ENCODE measurements around the gene SLC1A5.

Gene SLC1A5

GRCh38 chr19:46759817-46760333 lies 28.5 kb downstream of the SLC1A5 start:
- peaks cover 3% of the 10 kb centered on the region for H3K36me3 Mint-ChIP-seq (ENCODE audit: insufficient read depth)
- no peak overlapping the region for H3K4me3 Mint-ChIP-seq
- ATAC-seq (replicated peaks; ENCODE audit: extremely low read depth, poor library complexity, severe bottlenecking): no peak
- no peak for DNase-seq (ENCODE audit: low spot score in 2 of 2)
- H3K27ac Mint-ChIP-seq (ENCODE audit: low read depth): no peak overlapping the region
- H3K4me1 Mint-ChIP-seq: peaks cover 7% of the 10 kb centered on the region
- H3K27me3 Mint-ChIP-seq: no peaks in the 10 kb centered on the region
- no peaks in the 10 kb centered on the region for H3K9me3 Mint-ChIP-seq

- no peaks in the 10 kb centered on the region for H3K9me3 Mint-ChIP-seq
- ATAC-seq (replicated peaks; ENCODE audit: extremely low read depth, poor library complexity, severe bottlenecking) (no peak), DNase-seq (ENCODE audit: low spot score in 2 of 2) (no peak)
- H3K27ac Mint-ChIP-seq (ENCODE audit: low read depth): no peak overlapping the region
- no peak overlapping the region for H3K4me3 Mint-ChIP-seq
- H3K4me1 Mint-ChIP-seq: peaks cover 7% of the 10 kb centered on the region
- H3K36me3 Mint-ChIP-seq (ENCODE audit: insufficient read depth): peaks cover 3% of the 10 kb centered on the region
- H3K27me3 Mint-ChIP-seq: no peaks in the 10 kb centered on the region
Measured at GRCh38 chr19:46759206-46759605, 29.2 kb downstream of the SLC1A5 start.

GRCh38 chr19:46756544-46756888 lies 31.9 kb downstream of the SLC1A5 start:
- H3K36me3 Mint-ChIP-seq (ENCODE audit: insufficient read depth): peaks cover 3% of the 10 kb centered on the region
- peaks cover 16% of the 10 kb centered on the region for H3K4me1 Mint-ChIP-seq
- no peak overlapping the region for H3K27ac Mint-ChIP-seq (ENCODE audit: low read depth)
- no peaks in the 10 kb centered on the region for H3K9me3 Mint-ChIP-seq
- ATAC-seq (replicated peaks; ENCODE audit: extremely low read depth, poor library complexity, severe bottlenecking) (no peak), DNase-seq (ENCODE audit: low spot score in 2 of 2) (no peak)
- H3K27me3 Mint-ChIP-seq: no peaks in the 10 kb centered on the region
- H3K4me3 Mint-ChIP-seq: no peak overlapping the region

GRCh38 chr19:46755853-46756543 lies 32.4 kb downstream of the SLC1A5 start:
- H3K4me3 Mint-ChIP-seq: no peak overlapping the region
- ATAC-seq (replicated peaks; ENCODE audit: extremely low read depth, poor library complexity, severe bottlenecking) (no peak), DNase-seq (ENCODE audit: low spot score in 2 of 2) (no peak)
- peaks cover 16% of the 10 kb centered on the region for H3K4me1 Mint-ChIP-seq
- H3K36me3 Mint-ChIP-seq (ENCODE audit: insufficient read depth): peaks cover 3% of the 10 kb centered on the region
- no peaks in the 10 kb centered on the region for H3K27me3 Mint-ChIP-seq
- no peak overlapping the region for H3K27ac Mint-ChIP-seq (ENCODE audit: low read depth)
- no peaks in the 10 kb centered on the region for H3K9me3 Mint-ChIP-seq

GRCh38 chr19:46755077-46755852 lies 33.1 kb downstream of the SLC1A5 start:
- Mint-ChIP-seq H3K4me3 (no peak overlapping the region), H3K27me3 (no peaks in the 10 kb centered on the region), H3K36me3 (ENCODE audit: insufficient read depth) (peaks cover 2% of the 10 kb centered on the region), H3K4me1 (peaks cover 16% of the 10 kb centered on the region), H3K27ac (ENCODE audit: low read depth) (no peak overlapping the region), H3K9me3 (no peaks in the 10 kb centered on the region)
- ATAC-seq (replicated peaks; ENCODE audit: extremely low read depth, poor library complexity, severe bottlenecking) (no peak), DNase-seq (ENCODE audit: low spot score in 2 of 2) (no peak)

- peak; percentile 46 to 64 for DNase-seq (ENCODE audit: low spot score in 2 of 2)
Measured at GRCh38 chr19:46753420-46754155, 34.8 kb downstream of the SLC1A5 start.

GRCh38 chr19:46748325-46749109 lies 39.9 kb downstream of the SLC1A5 start:
- Mint-ChIP-seq H3K27ac (ENCODE audit: low read depth) (peak overlapping the region; percentile 85), H3K36me3 (ENCODE audit: insufficient read depth) (peaks cover 9% of the 10 kb centered on the region), H3K4me3 (peak overlapping the region; percentile 85), H3K4me1 (peaks cover 38% of the 10 kb centered on the region), H3K9me3 (no peaks in the 10 kb centered on the region), H3K27me3 (no peaks in the 10 kb centered on the region)
- ATAC-seq (replicated peaks; ENCODE audit: extremely low read depth, poor library complexity, severe bottlenecking) (no peak), DNase-seq (ENCODE audit: low spot score in 2 of 2) (peak; percentile 49 to 72)

More at GRCh38 chr19:46753420-46754155, 34.8 kb downstream of the SLC1A5 start:
- Mint-ChIP-seq H3K4me3 (no peak overlapping the region), H3K4me1 (peaks cover 18% of the 10 kb centered on the region), H3K9me3 (no peaks in the 10 kb centered on the region), H3K36me3 (ENCODE audit: insufficient read depth) (peaks cover 4% of the 10 kb centered on the region), H3K27me3 (no peaks in the 10 kb centered on the region), H3K27ac (ENCODE audit: low read depth) (no peak overlapping the region)
- ATAC-seq (replicated peaks; ENCODE audit: extremely low read depth, poor library complexity, severe bottlenecking): peak; percentile 84

- Mint-ChIP-seq H3K27me3 (no peaks in the 10 kb centered on the region), H3K27ac (ENCODE audit: low read depth) (peak within 1 kb of the TSS; percentile 85), H3K36me3 (ENCODE audit: insufficient read depth) (peaks cover 14% of the 10 kb centered on the region), H3K4me1 (peaks cover 53% of the 10 kb centered on the region), H3K9me3 (no peaks in the 10 kb centered on the region), H3K4me3 (peak within 1 kb of the TSS; percentile 85)
- DNase-seq (ENCODE audit: low spot score in 2 of 2) (peak in 1 of 2 donors; percentile 35), ATAC-seq (replicated peaks; ENCODE audit: extremely low read depth, poor library complexity, severe bottlenecking) (peak; percentile 64)
Measured at GRCh38 chr19:46746281-46747057, 41.9 kb downstream of the SLC1A5 start, which contains the start of gene STRN4. Gene STRN4 (minus strand): TSS chr19:46746450. CDS start chr19:46746430, 20 bp downstream.

- peak within 1 kb of the TSS; percentile 85 for H3K4me3 Mint-ChIP-seq
- DNase-seq (ENCODE audit: low spot score in 2 of 2) (no peak), ATAC-seq (replicated peaks; ENCODE audit: extremely low read depth, poor library complexity, severe bottlenecking) (peak; percentile 57)
- peak within 1 kb of the TSS; percentile 85 for H3K27ac Mint-ChIP-seq (ENCODE audit: low read depth)
- H3K9me3 Mint-ChIP-seq: no peaks in the 10 kb centered on the region
- peaks cover 58% of the 10 kb centered on the region for H3K4me1 Mint-ChIP-seq
- H3K27me3 Mint-ChIP-seq: no peaks in the 10 kb centered on the region
- H3K36me3 Mint-ChIP-seq (ENCODE audit: insufficient read depth): peaks cover 17% of the 10 kb centered on the region
Measured at GRCh38 chr19:46745521-46746280, 42.7 kb downstream of the SLC1A5 start, which contains the start of gene FKRP. Gene FKRP (plus strand): TSS chr19:46746057. CDS start chr19:46755451, 9,394 bp downstream.

GRCh38 chr19:46745030-46745429 lies 43.4 kb downstream of the SLC1A5 start:
- ATAC-seq (replicated peaks; ENCODE audit: extremely low read depth, poor library complexity, severe bottlenecking) (no peak), DNase-seq (ENCODE audit: low spot score in 2 of 2) (no peak)
- peak overlapping the region; percentile 84 for H3K27ac Mint-ChIP-seq (ENCODE audit: low read depth)
- H3K36me3 Mint-ChIP-seq (ENCODE audit: insufficient read depth): peaks cover 20% of the 10 kb centered on the region
- peaks cover 65% of the 10 kb centered on the region for H3K4me1 Mint-ChIP-seq
- H3K9me3 Mint-ChIP-seq: no peaks in the 10 kb centered on the region
- H3K27me3 Mint-ChIP-seq: no peaks in the 10 kb centered on the region
- peak overlapping the region; percentile 85 for H3K4me3 Mint-ChIP-seq
